NT2/D1 (cell line): ENCODE measurements around the gene NRCAM.

Source experiments
- YY1 ChIP-seq: IDR thresholded peaks from 2 replicates; pipeline ENCODE4 v1.6.1; 2011; ENCODE audit not compliant: insufficient read length, insufficient read depth
- ZNF274 ChIP-seq: IDR thresholded peaks from 2 replicates; pipeline ENCODE4 v1.6.1; 2011; ENCODE audit warnings: mild to moderate bottlenecking, low read depth, low read length

- TF ChIP-seq YY1 (no peak), ZNF274 (no peak)
Measured at GRCh38 chr7:108201766-108202165, 254.5 kb downstream of the NRCAM start.
